Measurements from ENCODE around the gene CHMP4B. TPM values are rescaled to one million over a fixed set of nuclear protein-coding genes. Genes with fewer than 3 reads are reported as not detected.

The CHMP4B gene
- total and polyA plus RNA-seq, 2 donors (not counting 1 experiment from before 2014, with no cell fraction given): 62.3 to 83.9 TPM

- Histone ChIP-seq H4K20me1 (ENCODE audit: control insufficient read depth, insufficient read depth, low read length, poor library complexity, severe bottlenecking) (peaks cover 91% of the 10 kb centered on the region), H3K36me3 (replicated peaks in 1 of 2; ENCODE audit: control extremely low read depth in 1 of 2, control insufficient read depth in 1 of 2, extremely low read depth in 1 of 2, insufficient read depth in 2 of 2, low read length in 1 of 2) (peaks cover 1 to 29% of the 10 kb centered on the region in 2 experiments), H3K27me3 (replicated peaks in 1 of 4; ENCODE audit: control extremely low read depth in 1 of 4, control insufficient read depth in 3 of 4, insufficient read depth in 4 of 4, low read length in 3 of 4) (no peaks in the 10 kb centered on the region), H3K9ac (ENCODE audit: low read length) (no peak overlapping the region), H3K9me3 (ENCODE audit: control extremely low read depth in 1 of 3, control insufficient read depth in 2 of 3, insufficient read depth in 1 of 3, low read length in 2 of 3) (no peaks in the 10 kb centered on the region), H2AFZ (ENCODE audit: insufficient read depth, low read depth, low read length, poor library complexity, severe bottlenecking) (no peak overlapping the region), H3K4me2 (replicated peaks; ENCODE audit: low read depth, low read length, poor library complexity, severe bottlenecking) (no peak overlapping the region), H3K27ac (ENCODE audit: low read length in 2 of 2) (no peak overlapping the region), H3K4me1 (ENCODE audit: control insufficient read depth in 2 of 2, insufficient read depth in 2 of 2, low read length in 2 of 2) (peaks cover 29 to 35% of the 10 kb centered on the region in 2 donors), H3K4me3 (ENCODE audit: control extremely low read depth in 1 of 5, extremely low read depth in 1 of 5, insufficient read depth in 1 of 5, low read depth in 2 of 5, low read length in 4 of 5) (no peak overlapping the region), H3K79me2 (ENCODE audit: control insufficient read depth, insufficient read depth, low read length) (peaks cover 100% of the 10 kb centered on the region)
- Mint-ChIP-seq H3K9me3 (ENCODE audit: insufficient read depth) (no peaks in the 10 kb centered on the region), H3K27ac (no peak overlapping the region), H3K27me3 (no peaks in the 10 kb centered on the region), H3K4me1 (peaks cover 65% of the 10 kb centered on the region), H3K4me3 (no peak overlapping the region)
- DNase-seq (no peak), ATAC-seq (ENCODE audit: low read depth) (no peak)
- 92% methylated on average over 2 of the region's 4 CpGs for WGBS (ENCODE audit: insufficient coverage)
- TF ChIP-seq CTCF (IDR thresholded peaks at IDR 0.05) (no peak), EZH2 (IDR thresholded peaks at IDR 0.05; ENCODE audit: borderline replicate concordance, insufficient read depth, low read depth, low read length, poor library complexity, severe bottlenecking) (no peak)
- intact Hi-C loops (cut with micrococcal nuclease): no loop called here
- POLR2A ChIA-PET: interaction anchor here (0.6 kb wide), 2 partner anchors 76 to 322 kb away, joined by 5 read pairs; no protein-coding TSS in a partner anchor
- CTCF ChIA-PET: interaction anchor here (0.6 to 1.0 kb wide), 2 partner anchors 84 to 656 kb away, joined by 3 to 4 read pairs; no protein-coding TSS in a partner anchor
These were observed 19.2 kb downstream of the CHMP4B start for GRCh38 chr20:33830371-33830770.

GRCh38 chr20:33832103-33832804 lies 21.1 kb downstream of the CHMP4B start:
- peaks cover 100% of the 10 kb centered on the region for H3K79me2 ChIP-seq (ENCODE audit: control insufficient read depth, insufficient read depth, low read length)
- DNase-seq (no peak), ATAC-seq (ENCODE audit: low read depth) (no peak)
- intact Hi-C loops (cut with micrococcal nuclease): no loop called here
- ChIA-PET CTCF (no interaction called here), POLR2A (no interaction called here)
- peaks cover 24 to 28% of the 10 kb centered on the region in 2 donors for H3K4me1 ChIP-seq (ENCODE audit: control insufficient read depth in 2 of 2, insufficient read depth in 2 of 2, low read length in 2 of 2)
- no peak overlapping the region for H2AFZ ChIP-seq (ENCODE audit: insufficient read depth, low read depth, low read length, poor library complexity, severe bottlenecking)
- no peaks in the 10 kb centered on the region for H3K9me3 ChIP-seq (ENCODE audit: control extremely low read depth in 1 of 3, control insufficient read depth in 2 of 3, insufficient read depth in 1 of 3, low read length in 2 of 3)
- H3K36me3 ChIP-seq (replicated peaks in 1 of 2; ENCODE audit: control extremely low read depth in 1 of 2, control insufficient read depth in 1 of 2, extremely low read depth in 1 of 2, insufficient read depth in 2 of 2, low read length in 1 of 2): peaks cover 0 to 34% of the 10 kb centered on the region in 2 experiments
- H3K4me3 ChIP-seq (ENCODE audit: control extremely low read depth in 1 of 5, extremely low read depth in 1 of 5, insufficient read depth in 1 of 5, low read depth in 2 of 5, low read length in 4 of 5): no peak overlapping the region
- H3K27me3 Mint-ChIP-seq: no peaks in the 10 kb centered on the region
- no peak for TF ChIP-seq CTCF (IDR thresholded peaks at IDR 0.05)
- no peak for TF ChIP-seq EZH2 (IDR thresholded peaks at IDR 0.05; ENCODE audit: borderline replicate concordance, insufficient read depth, low read depth, low read length, poor library complexity, severe bottlenecking)
- WGBS (ENCODE audit: insufficient coverage): 98% methylated on average over 7 of the region's 11 CpGs
- H3K4me2 ChIP-seq (replicated peaks; ENCODE audit: low read depth, low read length, poor library complexity, severe bottlenecking): no peak overlapping the region
- no peaks in the 10 kb centered on the region for H3K27me3 ChIP-seq (replicated peaks in 1 of 4; ENCODE audit: control extremely low read depth in 1 of 4, control insufficient read depth in 3 of 4, insufficient read depth in 4 of 4, low read length in 3 of 4)
- H3K4me1 Mint-ChIP-seq: peaks cover 65% of the 10 kb centered on the region
- no peak overlapping the region for H3K4me3 Mint-ChIP-seq
- H3K9me3 Mint-ChIP-seq (ENCODE audit: insufficient read depth): no peaks in the 10 kb centered on the region
- peaks cover 88% of the 10 kb centered on the region for H4K20me1 ChIP-seq (ENCODE audit: control insufficient read depth, insufficient read depth, low read length, poor library complexity, severe bottlenecking)
- no peak overlapping the region for H3K27ac ChIP-seq (ENCODE audit: low read length in 2 of 2)
- no peak overlapping the region for H3K27ac Mint-ChIP-seq
- no peak overlapping the region for H3K9ac ChIP-seq (ENCODE audit: low read length)

Data from B cell (primary cell).